HG03432 (cell line): ENCODE measurements around the gene CNOT9.
A peak's percentile ranks its signal among the peaks of the same experiment; 100 is the strongest.

Source experiments
- ATAC-seq: cut with Tn5 transposase; IDR thresholded peaks from one replicate; pipeline ENCODE4 v1.9.1; 2021; ENCODE audit warnings: mild to moderate bottlenecking, moderate library complexity; ENCODE audit not compliant: unreplicated experiment

Gene CNOT9

GRCh38 chr2:218577482-218578220, 9.0 kb downstream of the CNOT9 start:
- no peak for ATAC-seq

GRCh38 chr2:218578272-218578877, 9.7 kb downstream of the CNOT9 start:
- ATAC-seq = no peak

GRCh38 chr2:218582076-218582475, 13.4 kb downstream of the CNOT9 start:
- ATAC-seq = peak; percentile 89

GRCh38 chr2:218583983-218584850, 15.6 kb downstream of the CNOT9 start:
- ATAC-seq = no peak

- ATAC-seq = no peak
Observed at GRCh38 chr2:218585541-218585940, 16.9 kb downstream of the CNOT9 start.

- no peak for ATAC-seq
Observed at GRCh38 chr2:218605432-218605831, 36.8 kb downstream of the CNOT9 start.

- ATAC-seq = no peak
Observed at GRCh38 chr2:218607436-218608115, 38.9 kb downstream of the CNOT9 start, which contains the start of gene PLCD4. PLCD4 (plus strand) TSS chr2:218607899; CDS start chr2:218615740, 7,841 bp downstream.

GRCh38 chr2:218615868-218616315, 47.3 kb downstream of the CNOT9 start:
- no peak for ATAC-seq

- no peak for ATAC-seq
Observed at GRCh38 chr2:218618102-218618860, 49.6 kb downstream of the CNOT9 start.

GRCh38 chr2:218621007-218621406, 52.4 kb downstream of the CNOT9 start:
- no peak for ATAC-seq

- ATAC-seq = no peak
Observed at GRCh38 chr2:218622606-218623365, 54.1 kb downstream of the CNOT9 start.

GRCh38 chr2:218623366-218623705, 54.7 kb downstream of the CNOT9 start:
- ATAC-seq = no peak

- no peak for ATAC-seq
Observed at GRCh38 chr2:218626369-218626768, 57.7 kb downstream of the CNOT9 start.

- ATAC-seq = no peak
Observed at GRCh38 chr2:218627939-218628338, 59.3 kb downstream of the CNOT9 start.

GRCh38 chr2:218631837-218632236, 63.2 kb downstream of the CNOT9 start:
- ATAC-seq = no peak

- ATAC-seq = no peak
Observed at GRCh38 chr2:218635719-218636118, 67.1 kb downstream of the CNOT9 start.

GRCh38 chr2:218638372-218638771, 69.7 kb downstream of the CNOT9 start:
- no peak for ATAC-seq

- no peak for ATAC-seq
Observed at GRCh38 chr2:218642121-218642656, 73.5 kb downstream of the CNOT9 start.

GRCh38 chr2:218642786-218643185, 74.1 kb downstream of the CNOT9 start:
- no peak for ATAC-seq
